GM12878 (cell line): ENCODE measurements around the gene SHROOM1. TPM values are rescaled to one million over a fixed set of nuclear protein-coding genes. Genes with fewer than 3 reads are reported as not detected.

ENCODE experiments used
- ATAC-seq: fragments of 200-7000 bp; cut with Tn5 transposase; 3 replicates; pipeline ENCODE4 v1.9.1; 2020; ENCODE audit warnings: mild to moderate bottlenecking, moderate library complexity
- BruUV-seq: library from RNA; stranded (reverse); fragments of 400-500 nt; replicated peaks from 2 replicates; lab custom pipeline; 2021; lab: Mats Ljungman, UMichigan
- CTCF ChIA-PET: fragments of 300-600 bp; sonication (Branson Sonifier 250); formaldehyde crosslinking; extraction: SDS; loops from one replicate; lab custom pipeline; 2021; ENCODE audit warnings: inconsistent platforms; lab: Yijun Ruan, JAX
- POLR2A ChIA-PET: fragments of 350-600 bp; formaldehyde crosslinking; extraction: SDS; loops from one replicate; lab custom pipeline; 2021; ENCODE audit warnings: inconsistent platforms; lab: Charles Lee
- RAD21 ChIA-PET: fragments of 300-600 bp; sonication (Branson Sonifier 250); formaldehyde crosslinking; loops from one replicate; lab custom pipeline; 2023; ENCODE audit warnings: antibody characterized with exemption; ENCODE audit not compliant: unreplicated experiment; lab: Charles Lee
- SMC1A ChIA-PET: fragments of 300-600 bp; sonication (Branson Sonifier 250); formaldehyde crosslinking; loops from one replicate; lab custom pipeline; 2023; ENCODE audit not compliant: unreplicated experiment, uncharacterized antibody; lab: Charles Lee
- DNase-seq: peaks from one replicate; pipeline ENCODE4 v3.0.0-alpha.2; 2011; ENCODE audit warnings: low read depth, low spot score
- FAIRE-seq: peaks from 3 replicates; lab custom pipeline; 2011; peaks lifted over from hg19 to GRCh38; lab: Jason Lieb, UNC
- H2AFZ ChIP-seq: 2 replicates; pipeline ENCODE4 v1.6.0; 2011; ENCODE audit warnings: low read depth, low read length, control low read depth; ENCODE audit not compliant: control insufficient read depth
- H3K27ac ChIP-seq: 2 replicates; pipeline ENCODE4 v1.5.1; 2011; ENCODE audit warnings: control low read depth; ENCODE audit not compliant: control insufficient read depth, insufficient read depth
- H3K27me3 ChIP-seq, 2 experiments: replicated peaks in 1 of 2; 2 replicates each; pipeline versions ENCODE4 v1.6.0 to v1.6.1; 2011; ENCODE audit warnings: low read length in 1 of 2; ENCODE audit not compliant: control insufficient read depth in 2 of 2, insufficient read depth in 2 of 2
- H3K36me3 ChIP-seq, 2 experiments: 2 replicates each; pipeline ENCODE4 v1.5.1; 2011; ENCODE audit warnings: low read length in 1 of 2; ENCODE audit not compliant: control insufficient read depth in 2 of 2, insufficient read depth in 2 of 2
- H3K4me1 ChIP-seq: 2 replicates; pipeline ENCODE4 v1.6.1; 2011; ENCODE audit warnings: mild to moderate bottlenecking, low read length, moderate library complexity, mixed read lengths; ENCODE audit not compliant: control insufficient read depth, insufficient read depth
- H3K4me2 ChIP-seq: 2 replicates; pipeline ENCODE4 v1.6.0; 2011; ENCODE audit warnings: control low read depth; ENCODE audit not compliant: control insufficient read depth, insufficient read depth
- H3K4me3 ChIP-seq: fragments of 200-600 bp; sonication (generic); 2 replicates; pipeline ENCODE4 v1.5.1; 2016
- H3K79me2 ChIP-seq: 2 replicates; pipeline ENCODE4 v1.6.0; 2011; ENCODE audit warnings: low read length; ENCODE audit not compliant: control insufficient read depth, insufficient read depth
- H3K9ac ChIP-seq: 2 replicates; pipeline ENCODE4 v1.8.0; 2011; ENCODE audit warnings: low read length, control low read depth, mixed read lengths; ENCODE audit not compliant: control insufficient read depth, insufficient read depth
- H3K9me3 ChIP-seq: replicated peaks from 3 replicates; pipeline ENCODE4 v1.5.1; 2011; ENCODE audit warnings: mild to moderate bottlenecking, low read length; ENCODE audit not compliant: control insufficient read depth, insufficient read depth
- H4K20me1 ChIP-seq: 2 replicates; pipeline ENCODE4 v1.6.0; 2011; ENCODE audit not compliant: control insufficient read depth, insufficient read depth
- BCLAF1 ChIP-seq: fragments of 450-650 bp; IDR thresholded peaks from 2 replicates; pipeline ENCODE4 v1.6.1; 2017; ENCODE audit warnings: antibody characterized with exemption, mild to moderate bottlenecking, moderate library complexity
- MAX ChIP-seq: IDR thresholded peaks from 2 replicates; pipeline ENCODE4 v1.6.1; 2012; ENCODE audit warnings: low read depth, low read length, improper control_type of control experiment
- SMC3 ChIP-seq: IDR thresholded peaks from 2 replicates; pipeline ENCODE4 v1.6.1; 2011; ENCODE audit warnings: low read length, improper control_type of control experiment, borderline replicate concordance
- SRF ChIP-seq, 2 experiments: IDR thresholded peaks; 2 replicates each; pipeline ENCODE4 v1.6.1; 2011; ENCODE audit warnings: low read depth in 2 of 2, low read length in 2 of 2, mild to moderate bottlenecking in 1 of 2, moderate library complexity in 1 of 2
- STAT3 ChIP-seq: IDR thresholded peaks from 2 replicates; pipeline ENCODE4 v1.6.1; 2011; ENCODE audit warnings: low read depth, low read length, improper control_type of control experiment
- TARDBP ChIP-seq: IDR thresholded peaks from 2 replicates; pipeline ENCODE4 v1.6.1; 2016; ENCODE audit warnings: borderline replicate concordance
- ZNF622 ChIP-seq: fragments of 450-650 bp; IDR thresholded peaks from 2 replicates; pipeline ENCODE4 v1.6.1; 2017; ENCODE audit warnings: mild to moderate bottlenecking, inconsistent platforms
- WGBS: methylation state at CpG from one replicate; pipeline ENCODE4 v1.1.6; 2016; ENCODE audit warnings: low lambda C conversion rate; ENCODE audit not compliant: insufficient replicate concordance, insufficient coverage; ENCODE audit errors: missing lambda C conversion rate; 5-methylcytosine and 5-hydroxymethylcytosine counted together
- in situ Hi-C: fragments of 300-500 bp; cut with MboI; formaldehyde crosslinking; loops from 9 replicates; pipeline ENCODE4 v1.14.3; 2018; ENCODE audit warnings: mixed read lengths
- intact Hi-C: fragments of 100-400 bp; cut with micrococcal nuclease; formaldehyde crosslinking; loops from one replicate; pipeline ENCODE4 v1.14.2; 2022; ENCODE audit not compliant: unreplicated experiment
- polyA plus RNA-seq, 11 experiments: library from polyadenylated mRNA; depleted of rRNA in 4 of 11; unstranded in 6 of 11; stranded (reverse) in 5 of 11; fragments of >200 nt; fragmentation: Nextera tagmentation in 4 of 11; fragmentation: Illumina TruSeq in 1 of 11; extraction: Ambion mirVana in 4 of 11; extraction: Trizol in 1 of 11; gene quantifications; 1 replicate in 1 of 11; 2 replicates in 10 of 11; pipeline versions ENCODE4 v1.2.1 to v1.2.3, GENCODE V29; 2011 to 2016; ENCODE audit warnings: inconsistent platforms in 2 of 11, missing spikeins in 2 of 11, low read depth in 1 of 11
- total RNA-seq, 4 experiments: library from RNA; depleted of rRNA in 3 of 4; stranded (reverse); fragments of >200 nt in 3 of 4; fragmentation: Illumina TruSeq in 1 of 4; extraction: Trizol in 1 of 4; gene quantifications; 2 replicates each; pipeline versions ENCODE4 v1.2.1 to v1.2.3, GENCODE V29; 2013 to 2021

The SHROOM1 gene
- total and polyA plus RNA-seq, 10 of the 15 experiments (the other 5 are each of a cell fraction or from before 2014, with no cell fraction given), result 0.05 to 3.9 (median 1.3) TPM

GRCh38 chr5:132840313-132840712 lies 9.9 kb upstream of the SHROOM1 start (continued):
- TF ChIP-seq SRF (IDR thresholded peaks at IDR 0.05; ENCODE audit: low read depth in 2 of 2, low read length in 2 of 2) (no peak), BCLAF1 (no peak)

- DNase-seq (no peak), ATAC-seq (no peak), FAIRE-seq (no peak)
- no peaks in the 10 kb centered on the region for H3K36me3 ChIP-seq
- H3K27me3 ChIP-seq, result no peaks in the 10 kb centered on the region
- RAD21 ChIA-PET, result no interaction called here
- no peaks in the 10 kb centered on the region for H4K20me1 ChIP-seq
- BruUV-seq, result no TSS peak
- H3K9ac ChIP-seq, result no peak overlapping the region
- no peaks in the 10 kb centered on the region for H3K9me3 ChIP-seq
- H3K79me2 ChIP-seq, result no peaks in the 10 kb centered on the region
- no peak overlapping the region for H3K4me3 ChIP-seq
- POLR2A ChIA-PET, result no interaction called here
- CTCF ChIA-PET, result interaction anchor here (0.6 to 0.9 kb wide), 2 partner anchors 22 to 132 kb away, joined by 3 read pairs; no protein-coding TSS in a partner anchor
- WGBS, result 83% methylated on average over 8 of the region's 8 CpGs
- TF ChIP-seq ZNF622, result no peak
- TF ChIP-seq MAX, result no peak
- TF ChIP-seq SMC3, result no peak
- TF ChIP-seq BCLAF1, result no peak
- TF ChIP-seq STAT3, result no peak
- TF ChIP-seq TARDBP, result no peak
- no peak overlapping the region for H2AFZ ChIP-seq
- intact Hi-C loops (no loop called here), in situ Hi-C loops (no loop called here)
- H3K4me2 ChIP-seq, result no peak overlapping the region
- SMC1A ChIA-PET, result interaction anchor here (1.0 kb wide), 1 partner anchor 200 kb away, joined by 4 read pairs; no protein-coding TSS in a partner anchor
- no peaks in the 10 kb centered on the region for H3K4me1 ChIP-seq
- H3K27ac ChIP-seq, result no peak overlapping the region
These were observed 9.2 kb upstream of the SHROOM1 start for GRCh38 chr5:132839426-132840301.
